Choroid plexus epithelial cell (primary cell): Measurements from ENCODE around the gene RALB.
"Not testable (repeated sequence)": the region's sequence is repeated elsewhere in the genome, so short reads cannot be mapped to it uniquely, and the experiment has no call there.

ENCODE experiments used
- DNase-seq: peaks from one replicate; pipeline ENCODE4 v3.0.0-alpha.2; 2010; ENCODE audit warnings: low read depth
- H3K4me3 ChIP-seq: 2 replicates; pipeline ENCODE4 v1.5.1; 2011; ENCODE audit warnings: low read depth, mild to moderate bottlenecking, control low read depth, low read length, moderate library complexity
- TF ChIP-seq, protein P1 (sequence below): conservative IDR thresholded peaks from 2 replicates; pipeline ENCODE4 v1.5.1; 2011; ENCODE audit warnings: low read depth, mild to moderate bottlenecking, control low read depth, inconsistent platforms, low read length, moderate library complexity

The RALB gene

DNA sequence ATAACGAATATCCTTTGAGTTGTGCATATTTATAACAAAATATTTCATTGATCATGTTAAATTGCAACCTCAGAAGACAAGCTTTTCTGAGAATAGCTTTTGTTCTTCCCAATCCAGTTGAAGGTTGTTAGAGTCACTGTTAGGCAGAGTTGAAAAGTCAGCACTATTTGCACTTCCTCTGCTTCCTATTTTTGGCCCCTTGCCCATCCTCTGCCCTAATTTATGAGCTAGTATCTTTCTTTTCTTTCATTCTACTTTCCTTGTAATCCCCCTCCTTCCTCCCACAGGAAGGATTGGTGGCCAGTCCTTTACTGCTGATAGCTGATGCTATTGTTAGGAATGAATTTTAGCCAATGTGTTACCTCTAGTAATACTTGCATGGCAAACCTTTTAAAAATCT is 4.9 kb downstream of the RALB start:
- H3K4me3 ChIP-seq, result no peak overlapping the region
- DNase-seq, result no peak
- TF ChIP-seq, protein P1, sequence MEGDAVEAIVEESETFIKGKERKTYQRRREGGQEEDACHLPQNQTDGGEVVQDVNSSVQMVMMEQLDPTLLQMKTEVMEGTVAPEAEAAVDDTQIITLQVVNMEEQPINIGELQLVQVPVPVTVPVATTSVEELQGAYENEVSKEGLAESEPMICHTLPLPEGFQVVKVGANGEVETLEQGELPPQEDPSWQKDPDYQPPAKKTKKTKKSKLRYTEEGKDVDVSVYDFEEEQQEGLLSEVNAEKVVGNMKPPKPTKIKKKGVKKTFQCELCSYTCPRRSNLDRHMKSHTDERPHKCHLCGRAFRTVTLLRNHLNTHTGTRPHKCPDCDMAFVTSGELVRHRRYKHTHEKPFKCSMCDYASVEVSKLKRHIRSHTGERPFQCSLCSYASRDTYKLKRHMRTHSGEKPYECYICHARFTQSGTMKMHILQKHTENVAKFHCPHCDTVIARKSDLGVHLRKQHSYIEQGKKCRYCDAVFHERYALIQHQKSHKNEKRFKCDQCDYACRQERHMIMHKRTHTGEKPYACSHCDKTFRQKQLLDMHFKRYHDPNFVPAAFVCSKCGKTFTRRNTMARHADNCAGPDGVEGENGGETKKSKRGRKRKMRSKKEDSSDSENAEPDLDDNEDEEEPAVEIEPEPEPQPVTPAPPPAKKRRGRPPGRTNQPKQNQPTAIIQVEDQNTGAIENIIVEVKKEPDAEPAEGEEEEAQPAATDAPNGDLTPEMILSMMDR, result no peak

- no peak for DNase-seq
- TF ChIP-seq, protein P1, result no peak
- H3K4me3 ChIP-seq, result no peak overlapping the region
Observed at GRCh38 chr2:120258196-120258595, 5.5 kb downstream of the RALB start.

DNA sequence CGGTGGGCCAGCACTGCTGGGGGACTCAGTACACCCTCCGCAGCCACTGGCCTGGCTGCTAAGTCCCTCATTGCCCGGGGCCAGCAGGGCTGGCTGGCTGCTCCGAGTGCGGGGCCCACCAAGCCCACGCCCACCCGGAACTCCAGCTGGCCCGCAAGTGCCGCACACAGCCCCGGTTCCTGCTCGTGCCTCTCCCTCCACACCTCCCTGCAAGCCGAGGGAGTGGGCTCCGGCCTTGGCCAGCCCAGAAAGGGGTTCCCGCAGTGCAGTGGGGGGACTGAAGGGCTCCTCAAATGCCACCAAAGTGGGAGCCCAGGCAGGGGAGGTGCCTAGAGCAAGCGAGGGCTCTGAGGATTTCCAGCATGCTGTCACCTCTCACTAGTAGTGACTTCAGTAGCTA is 7.3 kb downstream of the RALB start:
- DNase-seq, H3K4me3 ChIP-seq: not testable (repeated sequence)

GRCh38 chr2:120260736-120261135 is 8.1 kb downstream of the RALB start:
- no peak for DNase-seq
- TF ChIP-seq, protein P1, result no peak
- no peak overlapping the region for H3K4me3 ChIP-seq

DNA sequence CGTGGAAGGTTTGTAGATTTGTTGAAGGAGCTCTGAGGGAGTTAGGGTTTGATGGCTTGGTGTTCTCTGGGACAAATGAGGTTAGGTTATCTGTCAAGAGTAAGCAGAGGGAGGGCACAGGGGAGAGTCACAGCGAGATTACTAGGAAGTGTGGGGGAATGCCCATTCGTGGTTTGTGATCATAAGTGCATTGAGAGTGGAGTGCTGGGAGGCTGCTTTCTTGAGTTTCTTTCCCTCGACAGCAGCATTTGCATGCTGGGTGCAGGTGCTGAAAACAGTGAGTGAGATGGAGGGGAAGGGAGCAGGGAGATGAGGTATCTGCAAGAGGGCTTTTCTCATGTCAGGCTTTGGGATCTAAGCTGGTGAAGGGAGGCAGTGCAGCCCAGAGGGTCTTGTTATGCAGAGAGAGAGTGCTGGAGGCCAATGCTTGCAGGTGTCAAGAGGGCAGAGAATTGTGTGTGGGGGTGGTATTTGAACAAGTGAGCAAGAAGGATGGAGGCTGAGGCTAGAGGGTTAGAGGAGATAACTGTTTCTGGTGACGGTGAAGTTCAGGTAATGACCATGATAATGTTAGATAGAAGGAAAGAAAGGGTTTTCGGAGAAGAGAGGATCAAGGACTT is 8.8 kb downstream of the RALB start:
- TF ChIP-seq, protein P1, result no peak
- no peak for DNase-seq
- H3K4me3 ChIP-seq, result no peak overlapping the region

- TF ChIP-seq, protein P1, result no peak
- H3K4me3 ChIP-seq, result no peak overlapping the region
- DNase-seq, result no peak
Observed at GRCh38 chr2:120262150-120262549, 9.5 kb downstream of the RALB start.

DNA sequence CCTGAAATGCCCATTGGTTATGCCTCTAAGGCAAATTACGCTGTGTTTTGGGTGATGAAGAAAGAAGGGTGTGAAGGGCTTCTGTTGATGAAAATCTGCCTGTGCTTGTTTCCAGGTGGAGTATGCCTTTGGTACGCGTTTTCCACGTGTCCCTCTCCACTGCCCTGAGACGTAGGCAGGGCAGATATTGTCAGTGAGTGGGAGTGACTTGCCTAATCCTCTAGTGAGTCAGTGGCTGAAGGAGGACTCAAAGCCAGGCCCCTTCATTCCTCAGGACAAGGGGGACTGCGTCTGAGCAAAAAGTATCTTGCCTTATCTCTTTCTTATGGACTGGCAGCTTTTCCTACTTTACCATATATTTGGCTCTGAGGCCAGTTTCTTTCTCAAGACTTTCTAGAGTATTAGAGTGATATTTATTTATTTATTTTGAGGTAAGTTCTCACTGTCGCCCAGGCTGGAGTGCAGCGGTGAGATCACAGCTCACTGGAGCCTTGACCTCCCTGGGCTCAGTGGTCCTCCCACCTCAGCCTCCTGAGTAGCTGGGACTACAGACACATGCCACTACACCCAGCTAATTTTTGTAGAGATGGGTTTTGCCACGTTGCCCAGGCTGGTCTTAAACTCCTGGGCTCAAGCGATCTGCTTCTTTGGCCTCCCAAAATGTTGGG is 10.2 kb downstream of the RALB start:
- TF ChIP-seq, protein P1, result no peak
- DNase-seq, result peak; percentile 55
- H3K4me3 ChIP-seq, result no peak overlapping the region
